HG02571 (cell line): Measurements from ENCODE around the gene AKT1S1.

Source experiments
- ATAC-seq: cut with Tn5 transposase; IDR thresholded peaks from one replicate; pipeline ENCODE4 v1.9.1; 2021; ENCODE audit warnings: mild to moderate bottlenecking, moderate library complexity; ENCODE audit not compliant: unreplicated experiment

AKT1S1 gene

GRCh38 chr19:49908480-49909420 is 31.6 kb upstream of the AKT1S1 start:
- no peak for ATAC-seq

DNA sequence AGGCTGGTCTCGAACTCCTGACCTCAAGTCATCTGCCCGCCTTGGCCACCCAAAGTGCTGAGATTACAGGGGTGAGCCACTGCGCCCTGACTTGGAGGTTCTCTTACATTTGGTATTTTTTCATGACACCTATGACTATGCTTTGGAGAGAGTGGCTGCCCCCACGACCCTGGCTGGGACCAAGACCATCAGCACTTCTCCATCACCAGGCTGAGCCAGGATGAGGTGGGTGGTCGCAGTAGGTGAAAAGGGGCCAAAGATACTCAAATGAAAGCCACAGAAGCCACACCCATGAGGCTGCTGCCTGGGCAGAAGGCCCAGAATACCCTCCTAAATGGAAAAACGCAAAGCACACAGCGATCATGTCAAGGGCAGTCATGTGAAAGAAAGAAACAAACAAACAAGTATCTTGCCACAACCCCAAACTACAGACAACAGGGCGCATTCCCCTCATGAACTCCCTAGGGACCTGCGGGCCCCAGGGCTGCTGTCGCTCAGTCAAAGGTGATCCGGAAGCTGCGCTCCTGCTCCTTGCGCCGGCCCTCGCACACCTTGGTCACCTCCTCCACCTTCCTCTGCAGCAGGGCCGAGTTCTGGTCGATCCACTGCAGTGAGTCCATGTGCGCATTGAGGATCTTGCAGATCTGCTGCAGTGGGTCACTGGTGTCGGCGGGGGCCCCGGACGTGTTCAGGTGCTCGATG is 30.7 kb upstream of the AKT1S1 start:
- ATAC-seq, result no peak

DNA sequence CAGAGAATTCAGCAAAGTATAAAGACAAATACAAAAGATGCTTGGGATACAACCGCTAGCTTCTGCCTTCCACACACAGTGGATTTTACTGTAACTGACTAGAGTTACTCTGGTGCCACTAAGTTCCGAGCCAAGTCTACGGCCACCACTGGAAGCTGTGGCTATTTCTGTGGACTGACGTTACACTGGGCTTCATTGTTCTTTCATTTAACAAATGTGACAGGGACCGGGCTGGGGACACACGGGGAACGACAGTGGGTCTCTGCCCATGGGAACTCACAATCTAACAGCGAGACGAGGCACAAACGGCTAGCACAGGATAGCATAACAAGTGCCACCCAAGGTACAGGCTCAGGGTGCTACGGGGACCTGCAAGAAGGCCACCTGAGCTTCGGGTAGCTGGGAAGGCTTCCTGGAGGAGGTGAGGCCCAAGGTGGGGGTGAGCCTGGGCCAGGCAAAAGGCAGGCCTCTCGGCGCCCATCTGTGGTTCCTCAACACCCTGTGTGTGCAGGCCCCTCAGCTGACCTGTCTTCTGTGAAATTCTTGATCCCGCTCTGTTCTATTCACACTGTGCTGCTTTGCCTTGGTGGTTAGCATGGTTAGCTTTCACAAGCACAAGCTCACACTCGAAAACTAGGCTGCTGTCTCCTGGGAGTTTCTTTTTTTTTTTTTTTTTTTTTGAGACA is 29.9 kb upstream of the AKT1S1 start:
- no peak for ATAC-seq

DNA sequence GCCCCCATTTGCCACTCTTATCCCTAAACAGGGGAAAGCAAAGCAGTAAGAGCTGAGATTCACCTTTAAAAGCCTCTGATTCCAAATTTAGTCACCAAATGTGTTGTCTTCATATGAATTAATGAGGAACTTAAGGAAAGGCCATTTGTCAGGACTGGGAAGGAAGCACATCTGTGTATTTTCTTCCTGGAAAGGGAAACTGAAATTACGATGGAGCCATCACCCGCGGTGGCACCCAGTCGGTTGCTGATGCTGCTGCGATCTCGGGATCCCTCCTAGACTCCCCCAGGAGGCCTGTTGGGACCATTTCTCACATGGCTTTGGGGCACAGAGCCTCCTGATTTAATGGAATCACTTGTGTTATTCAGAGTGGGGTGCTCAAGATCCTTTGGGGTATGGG is 27.0 kb upstream of the AKT1S1 start:
- no peak for ATAC-seq

DNA sequence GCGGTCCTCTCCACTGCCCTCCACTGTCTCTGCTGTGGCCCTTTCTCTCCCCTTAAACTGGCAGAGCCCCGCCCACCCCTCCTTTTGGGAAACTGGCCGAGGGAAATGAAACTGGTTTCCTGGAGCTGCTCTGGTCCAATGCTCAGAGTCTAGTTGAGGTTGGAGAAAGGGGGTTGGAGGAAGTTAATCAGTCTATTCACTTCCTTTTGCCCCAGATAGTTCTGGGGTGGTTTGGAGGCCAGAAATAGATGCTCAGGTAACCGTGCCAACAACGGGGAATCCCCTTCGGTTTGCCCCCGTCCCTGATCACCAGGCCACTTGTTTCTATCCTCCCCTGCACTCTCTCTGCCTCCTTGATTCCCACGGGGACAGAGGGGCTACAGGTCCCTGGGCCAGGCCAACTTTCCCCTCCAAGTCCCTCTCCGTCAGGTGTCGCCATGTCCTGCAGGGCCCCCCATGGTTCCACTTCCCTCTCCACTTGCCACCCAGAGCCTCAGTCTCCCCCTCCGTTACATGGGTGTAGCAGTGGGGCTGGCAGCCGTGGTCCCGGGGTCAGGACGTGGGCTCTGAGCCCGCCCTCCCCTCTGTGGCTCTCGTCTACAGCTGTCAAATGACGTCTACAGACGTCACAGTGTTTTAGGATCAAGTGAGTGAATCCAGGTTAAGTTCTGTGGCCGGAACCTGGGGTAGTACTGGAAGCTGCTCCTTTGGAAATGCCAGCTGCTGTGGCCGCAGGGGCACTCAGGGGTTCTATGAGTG is 19.9 kb upstream of the AKT1S1 start, which contains the start of gene IL4I1:
Gene IL4I1 (minus strand): TSS at position 25 of the 759 bp plus-strand sequence. CDS start 727 bp downstream, outside the sequence.
- ATAC-seq, result no peak

GRCh38 chr19:49895566-49896297 is 18.6 kb upstream of the AKT1S1 start:
- no peak for ATAC-seq

GRCh38 chr19:49894879-49895565 is 17.9 kb upstream of the AKT1S1 start:
- no peak for ATAC-seq

GRCh38 chr19:49894011-49894664 is 17.0 kb upstream of the AKT1S1 start:
- no peak for ATAC-seq

DNA sequence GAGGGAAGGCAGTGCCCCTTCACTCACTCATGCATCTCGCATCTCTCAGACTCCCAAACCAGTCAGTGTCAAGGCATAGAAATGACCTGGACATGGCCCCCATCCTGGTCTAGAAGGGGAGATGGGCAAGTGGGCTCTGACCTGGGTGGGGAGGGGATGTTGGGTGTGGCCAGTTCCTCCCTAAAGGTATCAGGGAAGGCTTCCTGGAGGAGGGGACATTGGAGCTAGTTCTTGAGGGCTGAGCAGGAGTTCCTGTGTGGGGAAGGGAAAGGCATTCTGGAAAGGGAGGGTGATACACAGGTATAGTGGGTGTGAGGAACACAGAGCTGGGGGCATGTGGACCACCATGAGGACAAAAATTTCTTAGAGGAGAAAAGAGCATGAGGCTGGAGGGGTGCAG is 15.6 kb upstream of the AKT1S1 start:
- no peak for ATAC-seq

- no peak for ATAC-seq
Observed at GRCh38 chr19:49891393-49891792, 14.2 kb upstream of the AKT1S1 start.

DNA sequence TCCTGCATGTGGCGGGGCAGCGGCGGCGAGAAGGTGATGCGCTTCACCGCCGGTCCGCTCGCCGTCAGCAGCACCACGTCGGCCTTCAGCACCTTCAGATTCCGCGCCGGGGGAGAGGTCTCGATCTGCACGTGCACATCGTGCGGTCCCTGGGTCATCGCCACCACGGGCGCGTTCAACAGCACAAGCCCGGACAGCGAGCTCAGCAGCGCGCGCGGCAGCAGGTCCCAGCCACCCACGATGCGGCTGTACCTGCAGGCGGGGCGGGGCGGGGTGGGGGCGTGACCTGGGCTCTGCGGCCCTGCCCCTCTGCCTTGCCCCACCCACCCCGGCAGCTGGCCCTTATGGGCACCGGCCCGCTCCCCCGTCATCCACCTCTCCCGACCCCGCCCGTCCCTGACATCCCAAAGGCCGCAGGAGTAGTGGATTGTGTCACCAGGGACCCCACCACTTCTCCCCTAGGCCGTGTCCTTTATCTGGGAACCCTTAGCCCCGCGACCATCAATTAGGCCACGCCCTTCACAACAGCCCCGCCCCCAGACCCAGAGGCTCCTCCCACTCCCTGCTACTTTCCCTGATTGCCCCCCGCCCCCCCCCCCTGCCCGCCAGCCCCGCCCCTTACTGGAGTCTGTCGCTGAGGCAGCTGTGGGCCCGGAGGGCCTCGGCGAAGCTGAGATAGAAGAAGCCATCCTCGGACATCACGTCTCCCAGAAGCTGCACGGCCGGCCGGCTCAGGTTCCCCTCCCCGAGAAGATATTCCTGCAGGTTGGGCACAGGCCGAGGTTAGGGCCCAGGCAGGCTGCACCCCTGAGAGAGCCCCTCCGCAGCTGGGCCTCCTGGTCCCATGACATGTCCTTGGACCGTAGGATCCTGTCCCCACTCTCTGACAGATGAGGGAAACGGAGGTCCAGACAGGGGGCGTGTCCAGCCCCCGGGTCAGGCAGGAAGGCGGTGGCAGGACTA is 13.5 kb upstream of the AKT1S1 start:
- no peak for ATAC-seq

DNA sequence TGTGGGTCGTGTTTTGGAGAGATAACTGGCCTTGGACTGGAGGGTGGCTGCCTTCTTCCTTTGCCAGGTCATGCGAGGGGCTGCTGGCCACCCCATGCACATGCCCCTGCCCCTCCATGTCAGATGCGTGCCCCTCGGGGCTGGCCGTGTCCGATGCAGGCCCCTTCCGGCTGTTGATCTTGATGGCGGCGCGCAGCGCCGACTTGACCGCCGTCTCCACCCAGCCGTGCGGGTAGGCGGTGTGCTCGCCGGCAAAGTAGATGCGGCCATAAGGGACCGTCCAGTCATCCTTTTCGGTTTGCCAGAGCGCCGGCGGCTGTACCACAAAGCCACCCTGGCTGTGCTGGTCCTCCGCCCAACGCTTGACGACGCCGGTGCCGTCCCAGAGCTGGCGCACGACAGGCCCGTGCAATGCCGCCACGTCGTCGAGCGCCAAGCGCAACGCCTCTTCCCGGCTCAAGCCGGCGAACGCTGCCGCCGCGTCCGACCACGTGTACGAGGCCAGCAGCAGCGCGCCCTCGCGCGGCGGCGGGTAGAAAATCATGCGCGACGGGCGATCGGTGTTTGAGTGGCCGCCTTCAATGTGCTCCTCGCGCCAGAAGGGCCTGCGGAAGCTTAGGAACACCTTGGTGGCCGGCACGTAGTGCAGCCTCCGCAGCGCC is 12.7 kb upstream of the AKT1S1 start:
- no peak for ATAC-seq

DNA sequence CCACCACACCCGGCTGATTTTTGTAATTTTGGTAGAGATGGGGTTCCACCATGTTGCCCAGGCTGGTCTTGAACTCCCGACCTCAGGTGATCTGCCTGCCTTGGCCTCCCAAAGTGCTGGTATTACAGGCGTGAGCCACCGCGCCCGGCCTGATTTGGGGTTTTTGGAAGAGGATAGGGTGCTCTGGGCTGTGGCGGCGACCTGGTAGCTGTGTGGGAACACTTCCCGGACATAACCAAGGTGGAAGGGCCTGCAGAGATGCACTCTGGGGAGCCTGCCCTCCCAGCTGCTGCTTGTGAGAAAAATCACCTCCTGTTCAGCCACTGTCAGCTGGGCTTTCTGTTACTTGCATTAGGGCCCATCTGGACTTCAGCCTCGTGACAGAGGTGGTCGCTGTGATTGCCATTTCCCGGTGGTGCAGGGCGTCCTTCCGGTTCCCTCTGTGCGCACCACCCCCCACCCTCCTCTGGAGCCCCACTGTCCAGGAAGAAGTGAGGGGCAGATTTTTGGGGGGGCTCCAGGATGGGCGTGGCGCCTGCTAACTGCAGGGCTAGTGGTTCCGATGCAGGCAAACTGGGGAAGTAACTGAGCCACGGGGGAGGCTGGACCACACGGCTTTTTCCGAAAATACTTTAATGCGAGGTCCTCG is 12.0 kb upstream of the AKT1S1 start:
- no peak for ATAC-seq

- no peak for ATAC-seq
Observed at GRCh38 chr19:49888510-49888824, 11.3 kb upstream of the AKT1S1 start.

DNA sequence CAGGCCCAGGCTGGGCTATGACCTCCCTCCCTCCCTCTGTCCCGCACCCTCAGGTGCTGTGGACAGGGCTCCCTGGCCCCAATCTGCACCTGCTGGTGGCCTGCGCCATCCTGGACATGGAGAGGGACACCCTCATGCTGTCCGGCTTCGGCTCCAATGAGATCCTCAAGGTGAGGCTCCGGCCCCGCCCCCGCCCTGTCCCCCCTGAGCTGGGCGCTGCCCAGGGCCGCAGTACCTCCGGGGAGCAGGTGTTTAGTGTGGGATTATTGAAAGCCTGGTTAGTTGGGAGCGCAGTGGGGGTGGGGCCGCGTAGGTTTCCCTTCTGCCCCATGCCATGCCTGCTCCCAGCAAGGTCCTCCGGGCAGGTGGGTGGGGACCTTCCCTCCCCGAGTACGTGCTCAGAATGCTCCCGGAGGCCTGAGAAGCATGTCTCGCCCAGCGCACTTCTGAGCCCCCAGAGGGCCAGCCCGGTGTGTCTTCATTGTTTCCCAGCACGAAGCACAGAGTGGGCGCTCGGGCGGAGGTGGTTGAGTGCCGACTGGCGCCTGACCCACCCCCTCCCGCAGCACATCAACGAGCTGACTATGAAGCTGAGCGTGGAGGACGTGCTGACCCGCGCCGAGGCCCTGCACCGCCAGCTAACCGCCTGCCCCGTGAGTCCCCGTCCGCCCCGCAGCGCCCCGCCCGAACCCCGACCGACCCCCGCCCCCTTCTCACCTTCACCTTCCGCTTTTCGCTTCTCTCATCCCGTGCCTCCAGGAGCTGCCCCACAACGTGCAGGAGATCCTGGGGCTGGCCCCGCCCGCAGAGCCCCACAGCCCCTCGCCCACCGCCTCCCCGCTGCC is 10.7 kb upstream of the AKT1S1 start:
- ATAC-seq, result no peak

DNA sequence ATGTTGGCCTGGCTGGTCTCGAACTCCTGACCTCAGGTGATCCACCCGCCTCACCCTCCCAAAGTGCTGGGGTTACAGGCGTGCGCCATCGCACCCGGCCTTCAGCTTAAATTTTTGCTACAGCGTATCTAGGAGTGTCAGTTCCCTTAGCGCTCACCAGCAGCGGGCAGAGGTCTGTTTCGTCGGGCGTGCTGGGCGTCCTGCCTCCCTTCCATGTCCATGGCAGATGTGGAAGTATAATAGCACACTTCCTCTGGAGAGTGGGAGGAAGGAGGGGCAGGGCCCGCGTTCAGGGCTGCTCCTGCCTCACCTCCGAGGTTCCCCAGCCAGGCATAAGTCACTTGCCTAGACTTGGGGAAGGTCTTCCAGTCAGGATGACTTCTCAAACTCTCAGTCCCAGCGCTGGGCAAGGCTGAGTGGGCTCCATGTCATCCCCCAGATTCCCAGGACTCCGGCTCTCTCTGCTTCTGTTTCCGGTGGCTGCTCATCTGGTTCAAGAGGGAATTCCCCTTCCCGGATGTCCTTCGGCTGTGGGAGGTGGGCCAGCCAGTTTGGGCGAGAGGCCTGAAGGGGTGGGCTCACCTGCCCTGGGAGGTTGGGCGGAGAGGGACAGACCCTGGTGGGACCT is 10.0 kb upstream of the AKT1S1 start:
- ATAC-seq, result no peak
